LoVo (cell line): Measurements from ENCODE around the gene PPL.
A peak's percentile ranks its signal among the peaks of the same experiment; 100 is the strongest.
"Not testable (repeated sequence)": the region's sequence is repeated elsewhere in the genome, so short reads cannot be mapped to it uniquely, and the experiment has no call there.

Source experiments
- DNase-seq: peaks from one replicate; pipeline ENCODE4 v3.0.0-alpha.2; 2016; ENCODE audit warnings: low spot score

PPL gene

DNA sequence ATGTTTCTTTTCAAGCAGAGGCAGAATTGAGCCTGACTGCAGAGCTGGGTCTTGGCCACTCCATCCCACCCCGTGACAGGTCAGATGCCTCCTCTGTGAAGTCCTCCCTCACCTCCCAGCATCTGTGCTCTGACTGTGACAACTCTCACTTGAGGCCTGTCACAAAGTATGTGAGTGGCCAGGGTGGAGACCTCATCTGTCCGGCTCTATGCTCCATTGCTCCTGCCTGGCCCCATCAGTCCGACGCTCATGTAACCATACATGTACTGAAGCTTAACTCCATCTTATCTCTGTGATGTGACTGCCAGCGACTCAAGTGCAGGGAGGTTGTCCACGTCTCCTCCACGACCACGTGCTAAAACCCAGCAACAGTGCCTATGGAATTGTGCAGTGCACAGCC lies 3.5 kb downstream of the PPL start:
- no peak for DNase-seq

DNA sequence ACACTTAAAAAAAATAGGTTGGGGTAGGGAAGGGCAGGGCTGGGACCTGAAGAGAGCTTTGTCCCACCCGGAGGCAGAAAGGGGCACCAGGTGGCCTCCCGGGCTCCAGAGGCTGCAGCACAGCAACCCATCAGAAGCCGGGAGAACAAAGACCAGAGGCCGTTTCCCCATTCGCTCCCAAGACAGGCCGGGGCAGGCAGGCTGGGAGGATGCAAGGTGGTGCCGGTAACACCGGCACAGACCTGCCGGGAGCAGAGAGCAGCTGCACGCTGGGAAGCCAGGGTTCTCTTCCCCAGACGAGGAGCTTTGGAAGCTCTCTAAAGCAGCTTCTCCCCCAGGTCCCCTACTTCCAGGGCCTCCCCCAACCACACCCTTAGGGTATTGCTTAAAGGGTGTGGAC lies 5.6 kb downstream of the PPL start:
- DNase-seq, result no peak

DNA sequence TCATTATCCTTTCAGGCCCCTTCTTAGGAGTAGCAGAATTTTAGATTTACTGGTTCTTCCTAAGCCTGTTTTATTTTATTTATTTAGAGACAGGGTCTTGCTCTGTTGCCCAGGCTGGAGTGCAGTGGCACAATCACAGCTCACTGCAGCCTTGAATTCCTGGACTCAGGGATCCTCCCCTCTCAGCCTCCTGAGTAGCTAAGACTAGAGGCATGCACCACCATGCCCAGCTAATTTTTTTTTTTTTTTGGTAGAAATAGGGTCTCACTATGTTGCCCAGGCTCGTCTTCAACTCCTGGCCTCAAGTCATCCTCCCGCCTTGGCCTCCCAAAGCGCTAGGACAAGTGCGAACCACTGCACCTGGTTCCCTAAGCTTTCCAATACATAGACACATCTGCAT lies 7.3 kb downstream of the PPL start:
- not testable (repeated sequence) for DNase-seq

DNA sequence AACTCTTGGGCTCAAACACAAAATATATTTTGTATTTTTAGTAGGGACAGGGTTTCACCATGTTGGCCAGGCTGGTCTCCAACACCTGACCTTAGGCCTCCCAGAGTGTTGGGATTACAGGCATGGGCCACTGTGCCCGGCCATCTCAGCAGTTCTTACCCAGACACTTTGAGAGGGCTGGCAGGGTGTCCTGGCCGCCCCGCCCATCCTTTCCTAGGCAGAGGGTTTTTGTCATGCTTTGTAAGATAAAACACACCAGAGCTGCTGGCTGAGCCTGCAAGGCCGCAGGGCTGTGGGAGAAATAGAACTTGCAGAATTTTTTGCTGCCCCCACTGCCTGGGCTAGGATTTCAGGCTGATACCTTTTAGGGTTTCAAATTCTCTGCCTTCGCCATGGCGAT lies 8.7 kb downstream of the PPL start:
- DNase-seq, result no peak

- DNase-seq, result no peak
Measured at GRCh38 chr16:4927661-4928060, 9.3 kb downstream of the PPL start.

- DNase-seq, result no peak
Measured at GRCh38 chr16:4926928-4927327, 10.0 kb downstream of the PPL start.

DNA sequence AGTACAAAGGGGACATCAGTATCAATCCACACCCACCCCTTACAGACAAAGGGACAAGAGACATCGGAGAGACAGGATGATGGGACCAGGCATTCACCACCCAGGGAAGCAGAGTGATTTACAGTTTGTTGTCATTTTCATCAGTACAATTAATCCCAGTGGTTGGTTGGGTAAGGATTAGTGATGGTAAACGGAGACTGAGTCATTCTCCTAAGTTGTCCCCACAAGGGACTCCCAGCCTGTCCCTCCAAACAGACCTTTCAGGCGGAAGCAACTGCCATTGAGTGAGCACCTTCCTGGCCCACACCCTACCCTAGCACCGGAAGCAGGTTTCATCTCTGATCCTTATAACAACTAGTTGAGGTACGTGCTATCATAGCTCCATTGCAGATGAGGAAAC lies 11.2 kb downstream of the PPL start:
- DNase-seq, result no peak

DNA sequence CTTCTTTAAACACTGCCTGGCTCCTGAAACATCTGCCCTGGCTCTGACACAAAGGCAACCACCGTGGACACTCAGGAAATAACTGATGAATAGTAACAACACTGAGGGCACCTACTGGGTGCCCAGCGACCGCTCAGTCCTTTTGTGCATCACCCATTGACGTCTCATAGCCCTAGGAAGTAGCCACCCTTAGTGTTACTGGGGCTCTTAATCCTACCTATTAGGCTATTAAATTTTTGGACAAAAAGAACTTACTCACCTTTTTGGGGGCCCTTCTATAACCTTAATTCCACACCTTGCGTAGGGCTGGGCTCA lies 11.7 kb downstream of the PPL start:
- DNase-seq, result no peak

DNA sequence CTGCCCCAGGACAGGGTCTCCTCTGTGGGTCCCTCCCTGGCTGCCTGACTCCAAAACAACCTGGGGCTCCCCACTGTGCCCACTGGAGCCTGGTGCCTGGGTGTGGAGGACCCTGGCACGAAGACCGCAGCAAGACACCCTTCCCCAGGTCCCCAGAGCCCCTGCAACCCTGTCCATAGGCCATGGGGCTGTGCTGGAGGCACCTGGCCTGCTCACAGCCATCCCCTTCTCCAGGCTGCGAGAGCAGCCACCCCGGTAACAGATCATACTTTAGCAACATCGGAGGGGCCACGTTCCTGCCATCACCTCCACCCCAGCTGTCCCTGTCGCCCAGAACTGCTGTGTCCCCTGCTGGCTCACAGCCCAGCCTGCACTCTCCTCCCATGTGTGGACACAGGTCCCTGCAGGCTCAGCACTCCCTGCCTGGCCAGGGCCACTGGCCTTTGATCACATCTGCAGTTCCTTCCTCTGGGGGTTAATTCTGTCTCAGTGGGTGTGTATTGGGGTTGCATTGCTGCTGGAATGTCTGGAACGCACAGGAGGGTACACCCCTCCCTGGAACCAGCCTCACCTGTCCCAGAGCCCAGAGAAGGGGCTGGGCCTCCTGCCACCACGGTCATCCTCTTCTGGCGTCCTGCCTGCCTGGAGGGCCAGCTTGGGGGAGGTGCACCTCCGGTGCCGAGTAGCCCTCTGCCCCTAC lies 12.2 kb downstream of the PPL start:
- DNase-seq, result peak; percentile 73

DNA sequence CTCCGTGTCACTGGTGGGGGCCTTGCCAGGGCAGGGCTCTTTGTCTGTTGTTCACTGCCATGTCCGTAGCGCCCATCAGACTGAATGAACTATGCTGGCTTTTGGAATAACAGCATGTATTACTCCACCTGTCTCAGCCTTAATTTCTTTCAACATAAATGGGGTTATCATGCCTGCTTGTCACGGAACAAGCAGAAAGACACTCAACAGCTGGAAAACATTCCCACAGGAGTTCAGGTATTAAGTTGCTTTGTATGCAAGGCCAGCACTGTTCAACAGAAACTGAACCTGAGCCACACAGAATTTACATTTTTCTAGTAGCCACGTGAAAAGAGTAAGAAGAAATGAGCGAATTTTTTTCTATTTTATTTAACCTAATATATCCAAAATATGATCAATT lies 13.1 kb downstream of the PPL start:
- no peak for DNase-seq

- no peak for DNase-seq
Measured at GRCh38 chr16:4922721-4923342, 14.1 kb downstream of the PPL start.

DNA sequence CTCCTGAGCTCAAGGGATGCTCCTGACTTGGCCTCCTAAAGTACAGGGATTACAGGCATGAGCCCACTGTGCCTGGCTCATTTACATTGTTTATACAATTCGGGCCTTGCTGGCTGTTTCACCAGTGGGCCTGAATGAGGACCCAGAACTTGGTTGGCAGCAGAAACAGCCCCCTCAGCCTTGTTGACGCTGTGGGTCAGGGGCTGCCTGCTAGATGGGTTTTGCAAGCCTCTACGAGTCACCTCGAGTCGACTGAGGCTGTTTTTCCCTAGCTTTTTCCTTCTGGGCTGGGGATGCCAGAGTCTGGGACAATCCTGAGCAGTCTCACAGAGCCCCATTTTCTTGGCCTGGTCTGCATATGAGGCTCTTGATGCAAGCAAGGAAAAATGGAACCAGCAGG lies 16.1 kb downstream of the PPL start:
- no peak for DNase-seq

GRCh38 chr16:4918781-4919251 lies 18.1 kb downstream of the PPL start:
- DNase-seq, result peak; percentile 32

DNA sequence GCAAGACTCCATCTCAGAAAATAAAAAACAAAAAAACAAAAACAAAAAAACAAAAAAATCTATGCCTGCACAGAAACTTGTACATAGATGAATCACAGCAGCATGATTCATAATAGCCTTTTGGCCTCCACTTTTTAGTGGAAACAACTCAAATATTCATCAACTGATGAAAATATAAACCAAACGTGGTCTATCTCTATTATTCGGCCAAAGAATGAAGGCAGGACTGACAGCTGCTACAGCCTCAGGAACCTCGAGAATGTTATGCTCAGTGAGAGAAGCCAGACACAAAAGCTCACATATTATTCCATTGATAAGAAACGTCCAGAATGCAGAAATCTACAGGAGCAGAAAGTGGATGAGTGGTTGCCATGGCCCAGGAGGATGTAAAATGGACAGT lies 19.8 kb downstream of the PPL start:
- no peak for DNase-seq

- DNase-seq, result peak; percentile 29
Measured at GRCh38 chr16:4915226-4915761, 21.7 kb downstream of the PPL start.

GRCh38 chr16:4914528-4915225 lies 22.3 kb downstream of the PPL start:
- no peak for DNase-seq

- DNase-seq, result no peak
Measured at GRCh38 chr16:4913774-4914525, 23.0 kb downstream of the PPL start.

DNA sequence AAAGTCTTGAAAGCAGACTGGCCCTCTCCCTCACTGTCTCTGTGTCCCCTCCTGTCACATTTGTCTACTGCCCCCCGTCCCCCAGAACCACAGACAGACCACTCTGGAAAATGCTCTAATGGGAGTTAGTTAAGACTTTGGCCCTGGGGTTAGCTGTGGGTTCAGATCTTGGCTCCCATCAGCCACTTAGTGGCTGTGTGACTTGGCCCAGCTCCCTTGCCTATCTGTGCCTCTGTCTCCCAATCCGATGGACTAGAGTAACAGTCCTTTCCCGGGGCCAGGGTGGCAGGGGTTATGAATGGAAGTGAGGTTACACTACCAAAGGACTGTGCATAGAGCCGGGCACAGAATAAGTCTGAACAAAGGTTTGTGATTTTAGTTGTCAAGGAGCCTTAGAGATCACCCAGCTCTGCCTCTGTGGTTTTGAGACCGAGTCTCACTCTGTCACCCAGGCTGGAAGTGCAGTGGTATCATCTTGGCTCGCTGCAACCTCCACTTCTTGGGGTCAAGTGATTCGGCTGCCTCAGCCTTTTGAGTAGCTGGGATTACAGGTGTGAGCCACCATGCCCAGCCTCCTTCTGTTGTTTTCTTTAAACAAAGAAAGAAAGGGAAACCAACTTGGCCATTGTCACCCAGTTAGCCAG lies 23.7 kb downstream of the PPL start:
- DNase-seq, result no peak

GRCh38 chr16:4911970-4912386 lies 25.0 kb downstream of the PPL start:
- peak; percentile 37 for DNase-seq

DNA sequence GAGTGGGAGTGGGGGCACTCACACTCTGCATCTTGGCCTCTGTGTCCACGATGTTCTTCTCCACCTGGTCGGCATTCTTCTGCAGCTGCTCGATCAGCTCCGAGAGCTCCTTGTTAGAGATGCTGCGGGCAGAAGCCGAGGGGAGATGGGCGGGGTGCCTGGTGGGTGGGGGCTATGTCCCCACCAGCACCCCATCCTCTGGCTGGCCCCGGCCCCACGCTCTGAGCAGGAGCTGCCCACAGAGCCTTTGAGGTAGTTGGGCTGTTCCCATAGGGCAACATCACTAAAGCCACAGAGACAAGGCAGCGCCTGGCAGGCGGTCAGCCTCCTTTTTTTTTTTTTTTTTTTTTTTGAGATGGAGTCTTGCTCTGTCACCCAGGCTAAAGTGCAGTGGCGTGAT lies 26.1 kb downstream of the PPL start:
- DNase-seq, result no peak

- DNase-seq, result no peak
Measured at GRCh38 chr16:4909825-4910224, 27.1 kb downstream of the PPL start.

DNA sequence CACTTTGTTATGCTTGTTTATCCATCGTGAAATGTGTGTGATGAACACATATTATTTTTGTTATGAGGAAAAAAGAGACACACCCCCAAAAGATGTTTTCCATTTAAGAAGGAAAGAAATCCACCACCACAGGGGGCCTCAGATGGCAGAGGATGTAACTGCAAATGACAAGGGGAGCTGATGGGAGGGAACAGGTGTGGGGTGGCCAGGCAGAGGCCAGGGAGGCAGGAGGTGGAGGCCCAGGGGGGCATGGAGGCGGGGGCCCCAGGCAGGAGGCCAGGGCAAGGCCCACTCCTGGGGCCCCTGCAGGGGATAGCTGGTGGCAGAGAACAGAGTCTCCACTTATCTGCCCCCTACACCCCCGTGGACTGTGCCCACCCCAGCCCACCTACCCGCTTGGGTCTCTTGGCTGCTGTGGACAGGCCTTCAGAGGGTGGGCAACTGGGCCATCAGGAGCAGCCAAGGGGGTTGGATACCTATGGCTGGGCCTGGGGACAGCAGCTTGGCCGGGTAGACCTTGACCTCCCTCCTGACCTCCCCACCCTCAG lies 28.0 kb downstream of the PPL start:
- DNase-seq, result no peak
